Panc1 (cell line): ENCODE results near the gene GCHFR.

ENCODE experiments used
- POLR2AphosphoS5 ChIP-seq: IDR thresholded peaks from 2 replicates; pipeline ENCODE4 v1.6.1; 2012; ENCODE audit warnings: mild to moderate bottlenecking, low read depth, low read length, moderate library complexity
- TCF7L2 ChIP-seq: IDR thresholded peaks from 2 replicates; pipeline ENCODE4 v1.6.1; 2011; ENCODE audit warnings: mild to moderate bottlenecking, low read depth, low read length, inconsistent platforms
- TF ChIP-seq, protein P1 (sequence below): fragments of 450-650 bp; IDR thresholded peaks from 2 replicates; pipeline ENCODE4 v1.5.1; 2017; ENCODE audit warnings: mild to moderate bottlenecking

DNA sequence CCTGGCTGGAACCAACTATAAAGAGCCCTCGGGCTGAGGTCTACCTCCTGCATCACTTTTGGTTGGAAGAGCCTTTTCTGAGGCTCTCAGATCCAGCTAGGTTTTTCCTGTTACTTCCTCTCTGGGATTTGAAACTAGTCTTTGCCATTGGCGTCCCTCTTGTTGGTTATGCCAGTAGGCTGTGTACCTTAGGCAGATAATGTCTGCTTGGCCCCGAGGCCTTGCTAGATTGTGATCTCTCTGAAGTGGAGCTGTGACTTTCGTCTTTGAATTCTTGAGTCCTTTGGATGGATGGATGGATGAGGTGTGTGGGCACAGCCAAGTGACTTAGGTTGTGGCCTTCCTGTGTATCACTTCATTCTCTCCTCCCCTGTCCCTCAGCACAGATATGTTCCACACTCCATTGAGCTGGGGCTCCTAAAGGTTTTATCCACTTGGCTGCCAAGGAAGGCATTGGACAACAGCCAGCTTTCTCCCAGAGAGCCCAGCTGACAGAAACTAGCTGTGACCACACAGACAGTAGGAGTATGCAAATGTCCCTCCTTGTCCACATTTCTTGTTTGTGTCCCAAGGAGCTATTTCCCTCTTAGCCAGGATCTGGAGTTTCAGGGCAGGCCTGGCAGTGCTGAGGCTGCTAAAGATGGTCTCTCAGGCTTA is 51.3 kb downstream of the GCHFR start:
- TF ChIP-seq, protein P1, sequence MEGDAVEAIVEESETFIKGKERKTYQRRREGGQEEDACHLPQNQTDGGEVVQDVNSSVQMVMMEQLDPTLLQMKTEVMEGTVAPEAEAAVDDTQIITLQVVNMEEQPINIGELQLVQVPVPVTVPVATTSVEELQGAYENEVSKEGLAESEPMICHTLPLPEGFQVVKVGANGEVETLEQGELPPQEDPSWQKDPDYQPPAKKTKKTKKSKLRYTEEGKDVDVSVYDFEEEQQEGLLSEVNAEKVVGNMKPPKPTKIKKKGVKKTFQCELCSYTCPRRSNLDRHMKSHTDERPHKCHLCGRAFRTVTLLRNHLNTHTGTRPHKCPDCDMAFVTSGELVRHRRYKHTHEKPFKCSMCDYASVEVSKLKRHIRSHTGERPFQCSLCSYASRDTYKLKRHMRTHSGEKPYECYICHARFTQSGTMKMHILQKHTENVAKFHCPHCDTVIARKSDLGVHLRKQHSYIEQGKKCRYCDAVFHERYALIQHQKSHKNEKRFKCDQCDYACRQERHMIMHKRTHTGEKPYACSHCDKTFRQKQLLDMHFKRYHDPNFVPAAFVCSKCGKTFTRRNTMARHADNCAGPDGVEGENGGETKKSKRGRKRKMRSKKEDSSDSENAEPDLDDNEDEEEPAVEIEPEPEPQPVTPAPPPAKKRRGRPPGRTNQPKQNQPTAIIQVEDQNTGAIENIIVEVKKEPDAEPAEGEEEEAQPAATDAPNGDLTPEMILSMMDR, result no peak
- TF ChIP-seq POLR2AphosphoS5 (no peak), TCF7L2 (no peak)
